Thyroid gland (tissue), 4 donors: ENCODE results near the gene CTNNA3.

Experiments used
- CTCF ChIP-seq, 6 experiments: fragments of 200-600 bp in 3 of 6; fragments of 450-650 bp in 3 of 6; sonication (generic) in 3 of 6; IDR thresholded peaks; one replicate each; pipeline ENCODE4 v1.5.1; 2016 to 2019; ENCODE audit warnings: antibody characterized with exemption in 6 of 6, mild to moderate bottlenecking in 2 of 6, inconsistent platforms in 1 of 6, moderate library complexity in 1 of 6
- POLR2A ChIP-seq, 2 donors: fragments of 450-650 bp; IDR thresholded peaks; one replicate each; pipeline ENCODE4 v1.6.1; 2017; ENCODE audit warnings: antibody characterized with exemption in 2 of 2, mild to moderate bottlenecking in 2 of 2, moderate library complexity in 1 of 2

GRCh38 chr10:66823301-66823700 lies 872.7 kb downstream of the CTNNA3 start:
- TF ChIP-seq CTCF (IDR thresholded peaks at IDR 0.05) = no peak
- no peak for TF ChIP-seq POLR2A (IDR thresholded peaks at IDR 0.05)
